Neutrophil (primary cell): ENCODE results near the gene TSHZ2.

Experiments used
- H3K27ac ChIP-seq: fragments of 200-600 bp; sonication (generic); 2 replicates; pipeline ENCODE4 v1.5.1; 2016; ENCODE audit warnings: mild to moderate bottlenecking, moderate library complexity
- H3K27me3 ChIP-seq: fragments of 200-600 bp; sonication (generic); 2 replicates; pipeline ENCODE4 v1.6.0; 2016; ENCODE audit warnings: mild to moderate bottlenecking
- H3K36me3 ChIP-seq: fragments of 200-600 bp; sonication (generic); 2 replicates; pipeline ENCODE4 v1.5.1; 2017
- H3K4me1 ChIP-seq, 2 experiments: fragments of 200-600 bp in 1 of 2; sonication (generic) in 1 of 2; 1 replicate in 1 of 2; 2 replicates in 1 of 2; pipeline versions ENCODE4 v1.5.1 to v1.6.1; 2013 to 2016; ENCODE audit warnings: low read depth in 1 of 2, low read length in 1 of 2, mild to moderate bottlenecking in 1 of 2, moderate library complexity in 1 of 2; ENCODE audit not compliant: control insufficient read depth in 1 of 2, insufficient read depth in 1 of 2
- H3K4me3 ChIP-seq, 2 experiments: fragments of 200-600 bp in 1 of 2; sonication (generic) in 1 of 2; 1 replicate in 1 of 2; 2 replicates in 1 of 2; pipeline ENCODE4 v1.5.1; 2013 to 2016; ENCODE audit warnings: low read depth in 1 of 2, low read length in 1 of 2, mild to moderate bottlenecking in 1 of 2, moderate library complexity in 1 of 2
- H3K9me3 ChIP-seq: fragments of 200-600 bp; sonication (generic); 2 replicates; pipeline ENCODE4 v1.5.1; 2016
- CTCF ChIP-seq: fragments of 200-600 bp; sonication (generic); IDR thresholded peaks from 2 replicates; pipeline ENCODE4 v1.5.1; 2016; ENCODE audit warnings: antibody characterized with exemption

Gene TSHZ2

GRCh38 chr20:53033176-53033575, 61.0 kb downstream of the TSHZ2 start:
- no peaks in the 10 kb centered on the region for H3K4me1 ChIP-seq
- H3K36me3 ChIP-seq: no peaks in the 10 kb centered on the region
- no peaks in the 10 kb centered on the region for H3K9me3 ChIP-seq
- no peak for TF ChIP-seq CTCF
- peaks cover 8% of the 10 kb centered on the region for H3K27me3 ChIP-seq
- H3K27ac ChIP-seq: no peak overlapping the region
- no peak overlapping the region for H3K4me3 ChIP-seq

GRCh38 chr20:53034899-53035298, 62.7 kb downstream of the TSHZ2 start:
- Histone ChIP-seq H3K27ac (no peak overlapping the region), H3K36me3 (no peaks in the 10 kb centered on the region), H3K4me3 (no peak overlapping the region), H3K27me3 (peaks cover 2% of the 10 kb centered on the region), H3K9me3 (no peaks in the 10 kb centered on the region), H3K4me1 (no peaks in the 10 kb centered on the region)
- no peak for TF ChIP-seq CTCF

- Histone ChIP-seq H3K4me3 (no peak overlapping the region), H3K27me3 (no peaks in the 10 kb centered on the region), H3K36me3 (no peaks in the 10 kb centered on the region), H3K4me1 (no peaks in the 10 kb centered on the region), H3K27ac (no peak overlapping the region), H3K9me3 (no peaks in the 10 kb centered on the region)
- no peak for TF ChIP-seq CTCF
Measured at GRCh38 chr20:53036992-53037391, 64.8 kb downstream of the TSHZ2 start.

- H3K4me3 ChIP-seq: no peak overlapping the region
- no peak for TF ChIP-seq CTCF
- no peaks in the 10 kb centered on the region for H3K9me3 ChIP-seq
- H3K36me3 ChIP-seq: no peaks in the 10 kb centered on the region
- H3K27me3 ChIP-seq: no peaks in the 10 kb centered on the region
- no peak overlapping the region for H3K27ac ChIP-seq
- no peaks in the 10 kb centered on the region for H3K4me1 ChIP-seq
Measured at GRCh38 chr20:53037621-53038020, 65.5 kb downstream of the TSHZ2 start.

GRCh38 chr20:53038299-53038698, 66.1 kb downstream of the TSHZ2 start:
- Histone ChIP-seq H3K27ac (no peak overlapping the region), H3K4me3 (no peak overlapping the region), H3K27me3 (no peaks in the 10 kb centered on the region), H3K4me1 (no peaks in the 10 kb centered on the region), H3K9me3 (no peaks in the 10 kb centered on the region), H3K36me3 (no peaks in the 10 kb centered on the region)
- no peak for TF ChIP-seq CTCF
